ENCODE data around the gene MYL6. TPM values are rescaled to one million over a fixed set of nuclear protein-coding genes. Genes with fewer than 3 reads are reported as not detected.

The MYL6 gene
- total and polyA plus RNA-seq, 9 of the 15 experiments (the other 6 are each of a cell fraction or from before 2014, with no cell fraction given) = 557 to 1,664 (median 958) TPM

GRCh38 chr12:56117778-56118687 is 40.1 kb upstream of the MYL6 start, which contains the start of gene ZC3H10 (continued):
- peak; percentile 80 to 87 for TF ChIP-seq FOXK2 (conservative IDR thresholded peaks at IDR 0.05 in 1 of 2, IDR thresholded peaks at IDR 0.05 in 1 of 2; ENCODE audit: low read depth in 2 of 2)
- TF ChIP-seq RBM22 (IDR thresholded peaks at IDR 0.05; ENCODE audit: low read depth, low read length, poor library complexity, severe bottlenecking) = peak; percentile 96
- TF ChIP-seq CUX1 (CRISPR knock-in tag; IDR thresholded peaks at IDR 0.05) = no peak
- TF ChIP-seq, protein P1, sequence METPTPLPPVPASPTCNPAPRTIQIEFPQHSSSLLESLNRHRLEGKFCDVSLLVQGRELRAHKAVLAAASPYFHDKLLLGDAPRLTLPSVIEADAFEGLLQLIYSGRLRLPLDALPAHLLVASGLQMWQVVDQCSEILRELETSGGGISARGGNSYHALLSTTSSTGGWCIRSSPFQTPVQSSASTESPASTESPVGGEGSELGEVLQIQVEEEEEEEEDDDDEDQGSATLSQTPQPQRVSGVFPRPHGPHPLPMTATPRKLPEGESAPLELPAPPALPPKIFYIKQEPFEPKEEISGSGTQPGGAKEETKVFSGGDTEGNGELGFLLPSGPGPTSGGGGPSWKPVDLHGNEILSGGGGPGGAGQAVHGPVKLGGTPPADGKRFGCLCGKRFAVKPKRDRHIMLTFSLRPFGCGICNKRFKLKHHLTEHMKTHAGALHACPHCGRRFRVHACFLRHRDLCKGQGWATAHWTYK (CRISPR knock-in tag; IDR thresholded peaks at IDR 0.05) = peak; percentile 94
- TF ChIP-seq, protein P2, sequence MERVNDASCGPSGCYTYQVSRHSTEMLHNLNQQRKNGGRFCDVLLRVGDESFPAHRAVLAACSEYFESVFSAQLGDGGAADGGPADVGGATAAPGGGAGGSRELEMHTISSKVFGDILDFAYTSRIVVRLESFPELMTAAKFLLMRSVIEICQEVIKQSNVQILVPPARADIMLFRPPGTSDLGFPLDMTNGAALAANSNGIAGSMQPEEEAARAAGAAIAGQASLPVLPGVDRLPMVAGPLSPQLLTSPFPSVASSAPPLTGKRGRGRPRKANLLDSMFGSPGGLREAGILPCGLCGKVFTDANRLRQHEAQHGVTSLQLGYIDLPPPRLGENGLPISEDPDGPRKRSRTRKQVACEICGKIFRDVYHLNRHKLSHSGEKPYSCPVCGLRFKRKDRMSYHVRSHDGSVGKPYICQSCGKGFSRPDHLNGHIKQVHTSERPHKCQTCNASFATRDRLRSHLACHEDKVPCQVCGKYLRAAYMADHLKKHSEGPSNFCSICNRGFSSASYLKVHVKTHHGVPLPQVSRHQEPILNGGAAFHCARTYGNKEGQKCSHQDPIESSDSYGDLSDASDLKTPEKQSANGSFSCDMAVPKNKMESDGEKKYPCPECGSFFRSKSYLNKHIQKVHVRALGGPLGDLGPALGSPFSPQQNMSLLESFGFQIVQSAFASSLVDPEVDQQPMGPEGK (CRISPR knock-in tag; IDR thresholded peaks at IDR 0.05; ENCODE audit: borderline replicate concordance) = peak; percentile 85; the same call in 1 of the 2 replicates
- TF ChIP-seq E4F1 (CRISPR knock-in tag; IDR thresholded peaks at IDR 0.05; ENCODE audit: borderline replicate concordance) = peak; percentile 96
- TF ChIP-seq SAP30 (IDR thresholded peaks at IDR 0.05; ENCODE audit: borderline replicate concordance, insufficient read depth, low read depth, low read length, poor library complexity, severe bottlenecking) = peak; percentile 35
- peak; percentile 98 for TF ChIP-seq POLR2B (IDR thresholded peaks at IDR 0.05; ENCODE audit: low read depth, partially characterized antibody)
- TF ChIP-seq NR4A1 (CRISPR knock-in tag; IDR thresholded peaks at IDR 0.05) = 0 out of 2 replicates have a peak, but pooled peaks have one; percentile 23
- no peak for TF ChIP-seq NR4A1 (tag; IDR thresholded peaks at IDR 0.05)
- no peak for TF ChIP-seq TFAM (CRISPR knock-in tag; conservative IDR thresholded peaks at IDR 0.05)
- no peak for TF ChIP-seq ZNF347 (CRISPR knock-in tag; IDR thresholded peaks at IDR 0.05; ENCODE audit: low read depth)

All from K562 (cell line).